H4 (cell line): ENCODE measurements around the gene PCYT1B. TPM values are rescaled to one million over a fixed set of nuclear protein-coding genes. Genes with fewer than 3 reads are reported as not detected.
"Not testable (repeated sequence)": the region's sequence is repeated elsewhere in the genome, so short reads cannot be mapped to it uniquely, and the experiment has no call there.

ENCODE experiments used
- DNase-seq: peaks from one replicate; pipeline ENCODE4 v3.0.0-alpha.2; 2015; ENCODE audit warnings: low spot score
- total RNA-seq: library from RNA; depleted of rRNA; stranded (reverse); fragments of >200 nt; shearing (Covaris generic); gene quantifications from 2 replicates; pipeline ENCODE4 v1.2.3, GENCODE V29; 2014; rRNA removed

PCYT1B gene
- total RNA-seq, result 0.10 and 0.46 TPM in 2 replicates

- no peak for DNase-seq
These were observed at the start of gene PCYT1B for GRCh38 chrX:24647257-24648058. Gene PCYT1B (minus strand): TSS chrX:24647347. CDS start chrX:24647105, 242 bp downstream.

DNA sequence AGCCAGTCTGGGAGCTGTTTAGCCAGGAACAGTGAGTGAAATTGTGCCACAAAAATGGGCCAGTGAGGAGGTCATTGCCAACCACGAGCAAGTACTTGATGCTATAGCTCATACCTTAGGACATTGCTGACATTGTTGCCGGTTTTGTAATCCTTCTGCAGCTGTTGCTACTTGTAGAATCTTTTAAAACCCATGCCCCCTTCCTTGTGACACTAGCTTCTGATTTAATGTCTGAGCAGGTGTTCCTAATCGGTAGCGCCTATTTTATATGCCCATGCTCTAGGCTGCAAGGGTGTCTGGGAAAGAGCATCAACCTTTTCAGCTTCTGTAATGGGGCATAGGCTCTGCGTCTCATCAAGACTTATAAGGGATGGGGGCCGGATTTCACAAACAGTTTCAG is 49.1 kb upstream of the PCYT1B start:
- no peak for DNase-seq

DNA sequence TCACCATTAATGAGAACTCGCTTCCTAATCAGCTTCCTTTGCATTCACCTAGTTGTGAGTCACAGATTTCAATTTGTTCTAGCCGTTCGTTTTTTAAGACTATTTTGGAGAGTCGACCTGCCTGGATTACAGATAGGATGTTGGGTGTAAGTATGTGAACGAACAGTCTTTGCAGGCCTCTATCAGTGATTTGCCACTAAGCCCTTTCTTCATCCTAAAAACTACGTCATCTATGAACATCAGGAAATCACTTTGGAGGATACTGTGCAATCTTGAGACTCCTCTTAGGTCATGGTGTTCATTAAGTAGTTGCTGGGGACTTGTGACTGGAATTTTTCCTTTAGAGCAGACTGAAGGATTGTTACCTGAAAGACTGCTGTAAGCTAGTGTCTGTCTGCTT is 47.7 kb upstream of the PCYT1B start:
- DNase-seq, result no peak

DNA sequence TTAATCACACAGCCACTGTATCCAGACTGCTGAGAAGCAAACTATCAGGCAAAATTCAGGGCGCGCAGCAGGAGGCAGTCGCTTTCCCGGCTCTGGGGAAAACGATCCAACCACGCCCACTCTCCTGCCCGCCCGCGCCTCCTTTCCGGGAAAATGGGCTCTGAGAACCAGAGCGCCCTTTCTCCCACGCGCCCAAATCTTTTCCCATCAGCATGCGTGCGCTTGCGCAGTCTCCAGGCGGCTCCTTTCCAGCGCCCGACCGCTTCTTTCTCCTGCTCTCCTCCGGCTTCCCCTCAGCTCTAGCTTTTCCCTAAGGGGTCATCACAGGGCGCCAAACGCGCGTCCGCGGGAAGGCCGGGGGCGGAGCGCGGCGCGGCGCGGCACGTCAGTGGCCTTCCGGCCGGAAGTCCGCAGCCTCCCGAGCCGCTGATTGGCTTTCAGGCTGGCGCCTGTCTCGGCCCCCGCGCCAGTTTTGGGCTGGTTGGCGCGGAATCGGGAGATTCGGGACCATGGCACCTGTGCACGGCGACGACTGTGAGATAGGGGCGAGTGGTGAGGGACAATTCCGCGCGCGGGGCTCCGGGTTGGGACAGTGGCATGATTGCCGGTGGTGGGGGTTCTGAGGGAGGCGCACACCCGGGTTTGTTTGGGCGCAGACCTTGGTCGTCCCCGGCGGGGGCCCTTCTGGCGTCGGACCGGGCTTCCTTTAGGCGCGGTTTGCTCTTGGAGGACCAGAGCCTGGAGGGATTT is 46.5 kb upstream of the PCYT1B start, which contains the start of gene POLA1:
Gene POLA1, plus strand, starts transcription at position 466 of the 750 bp plus-strand sequence. Its CDS starts 44 bp downstream, at position 510.
- DNase-seq, result peak; percentile 92

DNA sequence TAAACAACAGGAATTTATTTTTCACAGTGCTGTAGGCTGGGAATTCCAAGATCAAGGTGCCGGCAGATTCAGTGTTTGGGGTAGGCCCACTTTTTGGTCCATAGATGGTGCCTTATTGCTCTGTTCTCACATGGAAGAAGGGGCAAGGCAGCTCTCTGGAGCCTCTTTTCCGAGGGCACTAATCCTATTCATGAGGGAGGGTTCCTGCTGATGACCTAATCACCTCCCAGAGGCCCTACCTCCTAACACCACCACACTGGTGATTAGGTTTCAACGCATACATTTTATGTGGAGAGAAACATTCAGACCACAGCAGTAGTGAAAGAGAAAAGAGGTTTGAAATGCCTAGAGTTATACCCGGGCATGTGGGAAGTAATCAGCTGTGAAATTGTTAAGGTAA is 45.2 kb upstream of the PCYT1B start:
- no peak for DNase-seq

GRCh38 chrX:24684048-24684447 is 36.9 kb upstream of the PCYT1B start:
- no peak for DNase-seq

- DNase-seq, result no peak
These were observed 35.7 kb upstream of the PCYT1B start for GRCh38 chrX:24682739-24683432.

DNA sequence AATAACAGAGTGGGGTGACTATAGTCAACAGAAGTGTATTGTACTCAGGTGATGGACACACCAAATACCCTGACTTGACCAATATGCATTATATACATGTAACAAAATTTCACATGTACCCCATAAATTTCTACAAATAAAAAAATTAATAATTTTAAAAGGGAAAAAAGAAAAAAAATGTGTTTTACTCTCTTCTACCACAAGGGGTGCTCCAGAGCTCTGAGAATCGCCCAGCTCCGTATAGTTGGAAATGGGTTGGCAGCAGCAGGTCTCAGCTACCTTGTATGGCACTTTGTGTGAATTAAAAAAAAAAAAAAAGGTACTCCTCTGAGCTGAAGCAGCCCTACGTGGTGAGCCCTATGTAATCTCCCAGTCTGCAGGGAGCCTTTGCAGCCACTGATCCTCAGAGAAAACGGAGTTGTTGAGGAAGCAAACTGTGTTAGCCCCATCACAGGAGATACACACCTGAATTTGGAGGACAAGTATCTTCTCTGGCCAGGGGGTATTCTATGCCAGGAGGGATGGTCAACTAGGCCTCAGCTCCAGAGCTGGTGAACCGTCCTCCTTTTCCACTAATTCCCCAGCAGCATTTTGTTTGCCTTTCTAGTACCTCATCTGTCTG is 29.4 kb upstream of the PCYT1B start:
- no peak for DNase-seq

DNA sequence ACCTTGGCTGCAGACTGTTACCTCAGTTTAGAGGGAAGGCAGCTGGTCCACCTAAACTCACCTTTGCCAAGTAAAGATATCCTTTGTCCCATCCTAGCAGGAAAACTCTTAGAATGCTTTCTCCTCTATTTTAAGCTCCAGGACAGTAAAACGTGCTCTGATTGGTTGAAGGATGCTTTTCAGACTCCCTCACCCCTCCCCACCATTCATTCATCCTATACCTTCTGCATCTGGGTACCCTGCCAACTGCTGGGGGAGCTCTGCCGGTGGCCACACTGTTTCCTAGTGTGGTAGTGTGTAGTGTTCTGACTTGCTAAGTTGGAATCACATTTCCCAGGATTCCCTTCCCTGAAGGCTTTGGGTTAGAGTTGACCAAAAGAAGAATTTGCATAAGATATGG is 26.3 kb upstream of the PCYT1B start:
- no peak for DNase-seq

DNA sequence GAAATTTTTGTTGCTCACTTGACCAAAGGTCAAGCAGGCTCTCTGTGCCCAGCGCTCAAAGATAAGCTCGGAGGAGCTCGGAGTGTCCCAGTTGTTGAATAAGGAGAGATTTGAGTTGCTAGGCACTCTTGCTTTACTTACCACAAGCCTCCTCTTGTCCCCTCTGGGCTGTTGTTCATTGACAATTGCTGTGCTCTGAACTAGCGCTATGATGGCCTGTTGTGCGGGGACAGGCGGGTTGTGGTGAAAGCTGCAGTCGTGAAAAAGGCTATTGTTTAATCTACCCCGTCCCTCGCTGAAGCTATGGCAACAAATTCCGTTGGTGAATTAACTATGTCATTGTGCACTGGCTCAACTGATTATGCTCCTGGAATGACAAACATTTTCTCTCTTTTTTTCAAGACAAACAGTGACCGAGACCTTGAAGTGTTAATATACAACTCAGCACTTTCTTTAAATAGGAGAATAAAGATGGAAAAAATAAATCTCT is 25.6 kb upstream of the PCYT1B start:
- DNase-seq, result no peak

GRCh38 chrX:24668111-24668510 is 21.0 kb upstream of the PCYT1B start:
- DNase-seq, result no peak

DNA sequence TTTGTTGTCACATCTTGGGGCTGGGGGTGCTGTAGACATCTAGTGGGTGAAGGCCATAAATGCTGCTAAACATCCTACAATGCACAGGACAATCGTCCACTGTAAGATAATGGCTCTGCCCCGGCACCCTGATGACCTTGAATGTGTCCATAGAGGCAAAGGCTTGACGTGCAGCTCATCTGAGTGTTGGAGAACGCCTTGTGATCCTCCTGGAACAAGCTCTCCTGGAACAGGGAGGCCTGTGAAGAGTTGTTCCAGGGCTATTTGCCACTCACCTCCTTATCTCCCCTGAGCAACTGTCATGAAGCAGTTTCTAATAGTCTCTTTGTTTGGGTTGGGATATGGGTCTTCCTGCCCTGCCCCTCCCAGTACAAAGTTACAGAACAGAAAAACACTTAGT is 15.2 kb upstream of the PCYT1B start:
- DNase-seq, result no peak

DNA sequence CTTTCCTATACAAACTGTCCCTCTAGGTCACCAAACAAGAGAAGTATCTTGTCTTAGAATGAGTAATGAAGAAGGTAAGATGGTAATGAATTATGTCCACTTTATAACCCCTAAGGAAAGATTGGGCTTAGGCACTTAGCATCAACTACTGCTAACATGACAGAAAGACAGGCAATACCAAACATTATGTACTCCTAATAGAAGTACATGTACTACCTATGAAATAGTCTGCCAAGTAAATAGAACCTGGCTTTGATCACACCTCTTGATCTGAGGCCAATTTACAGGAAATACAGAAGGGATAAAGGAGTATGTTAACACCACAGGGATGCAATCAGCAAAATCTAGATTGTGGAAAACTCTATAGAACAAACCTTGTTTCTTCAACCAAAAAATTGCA is 14.1 kb upstream of the PCYT1B start:
- DNase-seq, result no peak

DNA sequence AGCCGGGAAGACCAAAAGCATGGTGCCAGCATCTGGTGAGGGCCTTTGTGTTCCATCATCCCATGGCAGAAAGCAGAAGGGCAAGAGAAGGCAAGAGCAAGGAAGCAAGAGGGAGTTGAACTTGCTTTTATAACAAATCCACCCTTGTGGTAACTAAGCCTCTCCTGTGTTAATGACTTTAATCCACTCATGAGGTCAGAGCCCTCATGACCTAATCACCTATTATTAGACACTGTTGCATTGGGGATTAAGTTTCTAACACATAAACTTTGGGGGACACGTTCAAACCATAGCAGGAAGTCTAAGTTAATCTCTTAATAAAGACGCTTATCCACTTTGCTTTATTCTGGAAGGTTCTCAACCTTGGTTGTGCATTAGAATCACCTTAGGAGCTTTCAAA is 12.5 kb upstream of the PCYT1B start:
- DNase-seq, result no peak

- DNase-seq, result no peak
These were observed 12.0 kb upstream of the PCYT1B start for GRCh38 chrX:24659106-24659505.

DNA sequence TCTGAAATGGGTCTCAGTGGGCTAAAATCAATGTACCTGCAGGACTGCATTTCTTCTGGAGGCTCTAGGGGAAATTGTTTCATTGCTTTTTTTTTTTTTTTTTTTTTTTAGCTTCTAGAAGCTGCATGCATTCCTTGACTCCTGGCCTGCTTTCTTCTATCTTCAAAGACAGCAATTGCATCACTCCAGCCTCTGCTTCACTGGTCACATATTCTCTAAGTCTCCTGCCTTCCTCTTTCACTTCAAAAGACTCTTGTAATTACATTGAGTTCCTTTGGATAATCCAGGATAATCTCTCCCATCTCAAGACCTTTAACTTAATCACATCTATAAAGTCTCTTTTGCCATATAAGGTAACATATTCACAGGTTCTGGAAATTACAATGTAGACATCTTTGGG is 11.3 kb upstream of the PCYT1B start:
- no peak for DNase-seq

DNA sequence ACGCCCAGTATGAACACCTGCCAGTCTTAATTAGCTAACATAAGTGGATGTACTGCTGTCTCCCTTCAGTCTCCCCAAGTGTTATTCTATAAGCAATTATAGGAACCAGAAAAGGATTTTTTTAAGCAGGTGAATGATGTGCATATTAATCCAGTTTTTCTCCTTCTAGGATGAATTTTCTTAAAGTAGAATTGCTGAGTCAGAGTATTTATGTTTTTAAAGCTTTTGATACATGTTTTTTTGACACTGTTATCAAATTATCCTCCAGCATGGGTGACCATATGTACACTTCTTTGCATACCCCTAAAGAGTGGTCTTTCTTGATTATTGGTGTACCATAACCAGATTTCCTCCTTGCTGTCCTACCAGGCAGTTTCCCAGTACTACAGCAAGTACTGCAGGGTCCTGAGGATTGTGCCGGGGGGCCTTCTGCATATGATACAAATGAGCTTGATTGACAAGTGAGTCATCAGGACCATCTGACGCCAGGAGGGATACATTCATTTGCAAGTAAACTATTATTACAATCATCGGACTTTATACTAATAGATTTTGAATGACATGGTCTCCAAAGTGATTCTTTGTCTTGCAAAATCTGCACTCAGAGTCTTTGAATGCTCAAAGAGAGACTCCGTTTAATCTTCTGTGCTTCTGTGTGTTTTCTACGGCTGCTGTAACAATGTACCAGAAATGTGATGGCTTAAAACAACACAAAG is 10.7 kb upstream of the PCYT1B start:
- DNase-seq, result no peak

DNA sequence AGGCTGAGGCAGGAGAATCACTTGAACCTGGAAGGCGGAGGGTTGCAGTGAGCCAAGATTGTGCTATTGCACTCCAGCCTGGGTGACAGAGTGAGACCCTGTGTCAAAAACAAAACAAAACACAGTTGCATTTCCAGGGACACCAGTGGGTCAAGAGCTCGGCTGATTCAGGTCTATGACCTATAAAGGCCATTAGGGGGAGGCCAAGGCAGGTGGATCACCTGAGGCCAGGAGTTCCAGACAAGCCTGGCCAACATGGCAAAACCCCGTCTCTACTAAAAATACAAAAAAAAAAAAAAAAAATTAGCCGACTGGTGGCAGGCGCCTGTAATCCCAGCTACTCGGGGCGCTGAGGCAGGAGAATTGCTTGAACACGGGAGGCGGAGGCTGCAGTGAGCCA is 8.5 kb upstream of the PCYT1B start:
- not testable (repeated sequence) for DNase-seq

DNA sequence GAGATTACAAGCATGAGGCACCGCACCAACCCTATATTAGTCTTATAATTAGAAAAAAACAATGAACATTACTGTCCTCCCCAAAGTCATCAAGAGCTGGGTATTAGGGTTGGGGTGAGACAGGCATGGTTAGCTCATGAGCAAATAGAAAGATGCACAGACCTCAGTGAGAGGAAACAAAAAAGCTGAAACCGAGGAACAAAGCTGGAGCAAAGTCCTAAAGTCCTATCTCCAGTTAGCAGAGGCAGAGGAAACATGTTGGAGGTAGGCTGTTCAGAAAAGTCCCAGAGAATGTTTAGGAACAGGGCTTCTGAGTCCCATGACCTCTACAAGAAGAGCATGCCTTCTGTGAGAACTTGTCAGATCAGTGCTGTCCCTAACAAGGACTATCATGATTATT is 4.6 kb upstream of the PCYT1B start:
- no peak for DNase-seq

DNA sequence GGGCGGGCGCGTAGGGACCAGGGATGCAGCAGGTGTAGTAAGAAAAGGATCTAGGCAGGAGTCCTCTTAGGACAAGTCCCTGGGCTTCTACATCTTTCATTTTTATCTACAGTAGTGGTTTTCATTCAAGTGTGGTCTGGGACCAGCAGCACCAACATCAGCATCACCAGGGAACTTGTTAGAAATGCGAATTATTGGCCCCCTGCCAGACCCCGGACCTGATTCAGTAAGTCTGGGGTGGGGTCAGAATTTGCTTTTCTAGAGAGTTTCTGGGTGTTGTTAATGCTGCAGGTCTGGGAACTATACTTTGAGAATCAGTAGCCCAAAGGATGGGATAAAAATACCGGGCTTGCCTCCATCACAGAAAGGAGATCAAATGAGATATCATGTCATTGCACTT is 1.3 kb upstream of the PCYT1B start:
- DNase-seq, result no peak

DNA sequence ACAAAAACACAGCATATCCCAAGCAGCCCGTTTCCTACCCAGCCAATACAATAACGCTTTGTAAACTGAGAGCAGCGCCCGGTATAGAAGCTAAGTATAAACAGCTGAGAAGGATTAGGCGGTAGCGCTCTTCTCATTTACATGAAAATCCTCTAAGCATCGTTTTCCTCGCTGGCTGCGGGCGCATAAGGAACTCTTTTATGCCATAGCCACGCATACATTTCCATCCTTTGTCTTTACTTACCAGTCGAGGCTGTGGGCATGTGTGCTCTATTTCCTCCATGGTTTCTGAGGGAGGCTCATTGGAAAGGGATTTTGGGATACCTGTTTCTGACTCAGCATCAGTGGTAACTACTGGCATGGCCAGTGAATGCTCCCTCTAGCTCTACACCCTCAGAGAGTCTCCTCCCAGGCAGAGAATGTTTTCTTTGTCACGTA is 383 bp downstream of the PCYT1B start:
- no peak for DNase-seq
